Vagina (tissue), 2 donors: ENCODE data around the gene KIAA1549.

Source experiments
- POLR2A ChIP-seq, 2 donors: fragments of 450-650 bp; IDR thresholded peaks; one replicate each; pipeline ENCODE4 v1.6.1; 2017; ENCODE audit warnings: antibody characterized with exemption in 2 of 2, mild to moderate bottlenecking in 2 of 2, moderate library complexity in 2 of 2
- POLR2AphosphoS5 ChIP-seq, 2 donors: sonication (generic); formaldehyde crosslinking; IDR thresholded peaks; one replicate each; pipeline ENCODE4 v1.9.0; 2017; ENCODE audit warnings: antibody characterized with exemption in 2 of 2, mild to moderate bottlenecking in 2 of 2, low read depth in 1 of 2; ENCODE audit not compliant: insufficient read depth in 1 of 2
- TF ChIP-seq, protein P1 (sequence below), 3 experiments: fragments of 450-650 bp in 2 of 3; fragments of 200-600 bp in 1 of 3; sonication (generic) in 1 of 3; IDR thresholded peaks; one replicate each; pipeline ENCODE4 v1.5.1; 2017 to 2019; ENCODE audit warnings: antibody characterized with exemption in 3 of 3, mild to moderate bottlenecking in 2 of 3, moderate library complexity in 2 of 3

DNA sequence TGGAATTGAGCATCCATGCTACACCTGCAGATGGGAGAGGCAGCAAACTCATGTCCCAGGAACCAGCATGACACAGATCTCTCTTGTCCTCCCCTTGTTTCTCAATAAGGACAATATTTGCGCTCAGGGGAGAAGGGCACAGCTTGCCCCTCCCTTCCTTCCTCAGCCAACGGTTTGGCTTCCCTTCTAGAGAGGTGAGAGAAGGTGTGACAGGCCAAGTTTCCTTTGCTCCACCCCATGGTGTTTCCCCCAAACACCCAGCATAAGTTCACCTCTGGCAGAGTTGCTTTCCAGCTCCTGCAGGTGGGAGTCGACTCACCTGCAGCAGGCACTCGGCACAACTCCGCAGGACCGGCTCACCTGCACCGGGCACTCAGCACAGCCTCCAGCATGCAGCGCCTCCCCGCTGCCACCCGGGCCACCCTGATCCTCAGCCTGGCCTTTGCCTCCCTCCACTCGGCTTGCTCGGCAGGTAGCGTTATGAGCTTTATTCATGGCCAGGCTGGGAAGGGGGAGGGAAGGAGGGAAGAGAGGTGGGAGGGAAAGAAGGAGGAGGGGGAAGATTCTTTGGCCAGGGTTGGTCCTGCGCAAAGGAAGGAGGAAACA is 183.4 kb downstream of the KIAA1549 start, which contains the start of the genes ATP6V0A4 and TMEM213:
- TF ChIP-seq, protein P1, sequence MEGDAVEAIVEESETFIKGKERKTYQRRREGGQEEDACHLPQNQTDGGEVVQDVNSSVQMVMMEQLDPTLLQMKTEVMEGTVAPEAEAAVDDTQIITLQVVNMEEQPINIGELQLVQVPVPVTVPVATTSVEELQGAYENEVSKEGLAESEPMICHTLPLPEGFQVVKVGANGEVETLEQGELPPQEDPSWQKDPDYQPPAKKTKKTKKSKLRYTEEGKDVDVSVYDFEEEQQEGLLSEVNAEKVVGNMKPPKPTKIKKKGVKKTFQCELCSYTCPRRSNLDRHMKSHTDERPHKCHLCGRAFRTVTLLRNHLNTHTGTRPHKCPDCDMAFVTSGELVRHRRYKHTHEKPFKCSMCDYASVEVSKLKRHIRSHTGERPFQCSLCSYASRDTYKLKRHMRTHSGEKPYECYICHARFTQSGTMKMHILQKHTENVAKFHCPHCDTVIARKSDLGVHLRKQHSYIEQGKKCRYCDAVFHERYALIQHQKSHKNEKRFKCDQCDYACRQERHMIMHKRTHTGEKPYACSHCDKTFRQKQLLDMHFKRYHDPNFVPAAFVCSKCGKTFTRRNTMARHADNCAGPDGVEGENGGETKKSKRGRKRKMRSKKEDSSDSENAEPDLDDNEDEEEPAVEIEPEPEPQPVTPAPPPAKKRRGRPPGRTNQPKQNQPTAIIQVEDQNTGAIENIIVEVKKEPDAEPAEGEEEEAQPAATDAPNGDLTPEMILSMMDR (IDR thresholded peaks at IDR 0.05): no peak
- TF ChIP-seq POLR2AphosphoS5 (IDR thresholded peaks at IDR 0.05; ENCODE audit: insufficient read depth in 1 of 2, low read depth in 1 of 2) (no peak), POLR2A (IDR thresholded peaks at IDR 0.05) (no peak)
